ENCODE data around the gene CCDC28B.

- TF ChIP-seq TCF4 (CRISPR knock-in tag; IDR thresholded peaks at IDR 0.05; ENCODE audit: borderline replicate concordance) (no peak), CREB5 (CRISPR knock-in tag; IDR thresholded peaks at IDR 0.05; ENCODE audit: low read depth) (no peak), RARB (CRISPR knock-in tag; IDR thresholded peaks at IDR 0.05) (no peak), ZC3H10 (CRISPR knock-in tag; IDR thresholded peaks at IDR 0.05) (no peak), ARNTL (CRISPR knock-in tag; IDR thresholded peaks at IDR 0.05; ENCODE audit: borderline replicate concordance, low read depth) (no peak), ISL1 (CRISPR knock-in tag; IDR thresholded peaks at IDR 0.05) (no peak), GLIS3 (CRISPR knock-in tag; IDR thresholded peaks at IDR 0.05) (no peak), CSDC2 (CRISPR knock-in tag; IDR thresholded peaks at IDR 0.05) (no peak), CSRNP3 (CRISPR knock-in tag; IDR thresholded peaks at IDR 0.05) (no peak)
These were observed 40.0 kb downstream of the CCDC28B start for GRCh38 chr1:32240140-32240951.

Measured in SK-N-SH treated with all-trans-retinoic acid at 6 μM for 48 hours (cell line).